Stimulated activated naive B cell treated with anti-CD40 and anti-IgM and Interleukin-4, amounts not matched to agents 10 μg/mL and 1 μg/mL and 100 μg/mL, for 72 hours (primary cell): ENCODE data around the gene HS2ST1.

Source experiments
- ATAC-seq, 2 donors: fragments of 150-1000 bp; cut with Tn5 transposase; replicated peaks; 2 replicates each; pipeline ENCODE4 v1.10.0; 2021; ENCODE audit warnings: moderate library complexity in 1 of 2
- DNase-seq: peaks from one replicate; pipeline ENCODE4 v3.0.0; 2021
- H3K27ac Mint-ChIP-seq: one replicate; pipeline ENCODE4 v1.8.0; 2022; ENCODE audit warnings: mild to moderate bottlenecking, mixed read lengths
- H3K27me3 Mint-ChIP-seq, 2 donors: one replicate each; pipeline ENCODE4 v1.8.0; 2022; ENCODE audit warnings: mixed read lengths in 2 of 2
- H3K36me3 Mint-ChIP-seq, 2 donors: one replicate each; pipeline ENCODE4 v1.8.0; 2022; ENCODE audit warnings: mixed read lengths in 2 of 2, mild to moderate bottlenecking in 1 of 2
- H3K4me1 Mint-ChIP-seq, 2 donors: one replicate each; pipeline ENCODE4 v1.8.0; 2022; ENCODE audit warnings: mixed read lengths in 2 of 2, mild to moderate bottlenecking in 1 of 2
- H3K4me3 Mint-ChIP-seq, 2 donors: one replicate each; pipeline ENCODE4 v1.8.0; 2022; ENCODE audit warnings: mild to moderate bottlenecking in 2 of 2, mixed read lengths in 2 of 2, moderate library complexity in 1 of 2
- H3K9me3 Mint-ChIP-seq, 2 donors: one replicate each; pipeline ENCODE4 v1.8.0; 2022; ENCODE audit warnings: mixed read lengths in 2 of 2, mild to moderate bottlenecking in 1 of 2

HS2ST1 gene

GRCh38 chr1:87115891-87116290, 201.5 kb downstream of the HS2ST1 start:
- ATAC-seq, result no peak
- no peak overlapping the region for H3K27ac Mint-ChIP-seq
- H3K36me3 Mint-ChIP-seq, result peaks cover 0 to 3% of the 10 kb centered on the region in 2 donors
- no peaks in the 10 kb centered on the region for H3K9me3 Mint-ChIP-seq
- DNase-seq, result no peak
- H3K4me3 Mint-ChIP-seq, result no peak overlapping the region
- H3K27me3 Mint-ChIP-seq, result no peaks in the 10 kb centered on the region
- no peaks in the 10 kb centered on the region for H3K4me1 Mint-ChIP-seq

- DNase-seq (no peak), ATAC-seq (no peak)
- peaks cover 0 to 2% of the 10 kb centered on the region in 2 donors for H3K4me1 Mint-ChIP-seq
- no peaks in the 10 kb centered on the region for H3K27me3 Mint-ChIP-seq
- H3K27ac Mint-ChIP-seq, result no peak overlapping the region
- H3K36me3 Mint-ChIP-seq, result peaks cover 0 to 3% of the 10 kb centered on the region in 2 donors
- no peak overlapping the region for H3K4me3 Mint-ChIP-seq
- no peaks in the 10 kb centered on the region for H3K9me3 Mint-ChIP-seq
Observed at GRCh38 chr1:87117761-87118368, 203.4 kb downstream of the HS2ST1 start.

GRCh38 chr1:87119541-87120140, 205.2 kb downstream of the HS2ST1 start:
- Mint-ChIP-seq H3K4me1 (peaks cover 0 to 2% of the 10 kb centered on the region in 2 donors), H3K27me3 (peaks cover 0 to 3% of the 10 kb centered on the region in 2 donors), H3K4me3 (no peak overlapping the region), H3K36me3 (peaks cover 0 to 3% of the 10 kb centered on the region in 2 donors), H3K9me3 (no peaks in the 10 kb centered on the region), H3K27ac (no peak overlapping the region)
- DNase-seq, result no peak
- no peak for ATAC-seq

- DNase-seq, result no peak
- Mint-ChIP-seq H3K9me3 (no peaks in the 10 kb centered on the region), H3K36me3 (peaks cover 0 to 3% of the 10 kb centered on the region in 2 donors)
Observed at GRCh38 chr1:87120779-87121178, 206.3 kb downstream of the HS2ST1 start.

GRCh38 chr1:87121711-87122163, 207.3 kb downstream of the HS2ST1 start:
- Mint-ChIP-seq H3K36me3 (peaks cover 0 to 3% of the 10 kb centered on the region in 2 donors), H3K27ac (no peak overlapping the region), H3K9me3 (no peaks in the 10 kb centered on the region), H3K4me1 (peaks cover 0 to 2% of the 10 kb centered on the region in 2 donors), H3K4me3 (no peak overlapping the region), H3K27me3 (peaks cover 0 to 3% of the 10 kb centered on the region in 2 donors)
- DNase-seq, result no peak
- ATAC-seq, result no peak

More at GRCh38 chr1:87120779-87121178, 206.3 kb downstream of the HS2ST1 start:
- Mint-ChIP-seq H3K27me3 (peaks cover 0 to 3% of the 10 kb centered on the region in 2 donors), H3K4me3 (no peak overlapping the region), H3K4me1 (peaks cover 0 to 2% of the 10 kb centered on the region in 2 donors), H3K27ac (no peak overlapping the region)
- ATAC-seq, result no peak

- no peak overlapping the region for H3K27ac Mint-ChIP-seq
- H3K4me1 Mint-ChIP-seq, result peaks cover 0 to 2% of the 10 kb centered on the region in 2 donors
- peaks cover 0 to 4% of the 10 kb centered on the region in 2 donors for H3K27me3 Mint-ChIP-seq
- no peak overlapping the region for H3K4me3 Mint-ChIP-seq
- no peak for DNase-seq
- H3K9me3 Mint-ChIP-seq, result no peaks in the 10 kb centered on the region
- H3K36me3 Mint-ChIP-seq, result peaks cover 0 to 3% of the 10 kb centered on the region in 2 donors
- ATAC-seq, result no peak
Observed at GRCh38 chr1:87122243-87122642, 207.8 kb downstream of the HS2ST1 start.

- Mint-ChIP-seq H3K27ac (no peak overlapping the region), H3K4me1 (peaks cover 0 to 2% of the 10 kb centered on the region in 2 donors), H3K4me3 (no peak overlapping the region), H3K9me3 (no peaks in the 10 kb centered on the region), H3K36me3 (peaks cover 0 to 3% of the 10 kb centered on the region in 2 donors), H3K27me3 (peaks cover 9 to 13% of the 10 kb centered on the region in 2 donors)
- ATAC-seq (no peak), DNase-seq (no peak)
Observed at GRCh38 chr1:87123610-87124009, 209.2 kb downstream of the HS2ST1 start.

- H3K4me3 Mint-ChIP-seq, result no peak overlapping the region
- peaks cover 28 to 36% of the 10 kb centered on the region in 2 donors for H3K27me3 Mint-ChIP-seq
- H3K9me3 Mint-ChIP-seq, result no peaks in the 10 kb centered on the region
- H3K27ac Mint-ChIP-seq, result no peak overlapping the region
- no peaks in the 10 kb centered on the region for H3K36me3 Mint-ChIP-seq
- peaks cover under 1 to 5% of the 10 kb centered on the region in 2 donors for H3K4me1 Mint-ChIP-seq
- ATAC-seq (no peak), DNase-seq (no peak)
Observed at GRCh38 chr1:87126886-87127505, 212.6 kb downstream of the HS2ST1 start.

GRCh38 chr1:87127581-87127980, 213.1 kb downstream of the HS2ST1 start:
- Mint-ChIP-seq H3K4me1 (peaks cover 2 to 11% of the 10 kb centered on the region in 2 donors), H3K36me3 (no peaks in the 10 kb centered on the region), H3K9me3 (no peaks in the 10 kb centered on the region), H3K4me3 (no peak overlapping the region), H3K27ac (no peak overlapping the region), H3K27me3 (peaks cover 31 to 41% of the 10 kb centered on the region in 2 donors)
- ATAC-seq (no peak), DNase-seq (no peak)

GRCh38 chr1:87129038-87129437, 214.6 kb downstream of the HS2ST1 start:
- H3K4me1 Mint-ChIP-seq, result peaks cover 6 to 15% of the 10 kb centered on the region in 2 donors
- peaks cover 37 to 53% of the 10 kb centered on the region in 2 donors for H3K27me3 Mint-ChIP-seq
- no peak for DNase-seq
- H3K9me3 Mint-ChIP-seq, result no peaks in the 10 kb centered on the region
- H3K4me3 Mint-ChIP-seq, result no peak overlapping the region
- H3K27ac Mint-ChIP-seq, result no peak overlapping the region
- ATAC-seq, result no peak
- no peaks in the 10 kb centered on the region for H3K36me3 Mint-ChIP-seq

GRCh38 chr1:87129606-87130005, 215.2 kb downstream of the HS2ST1 start:
- Mint-ChIP-seq H3K4me1 (peaks cover 6 to 15% of the 10 kb centered on the region in 2 donors), H3K36me3 (no peaks in the 10 kb centered on the region), H3K9me3 (no peaks in the 10 kb centered on the region), H3K27me3 (peaks cover 35 to 55% of the 10 kb centered on the region in 2 donors), H3K4me3 (no peak overlapping the region), H3K27ac (no peak overlapping the region)
- ATAC-seq (no peak), DNase-seq (no peak)

GRCh38 chr1:87130438-87130837, 216.0 kb downstream of the HS2ST1 start:
- no peaks in the 10 kb centered on the region for H3K36me3 Mint-ChIP-seq
- H3K4me3 Mint-ChIP-seq, result no peak overlapping the region
- no peaks in the 10 kb centered on the region for H3K9me3 Mint-ChIP-seq
- DNase-seq (no peak), ATAC-seq (no peak)
- no peak overlapping the region for H3K27ac Mint-ChIP-seq
- peaks cover 6 to 15% of the 10 kb centered on the region in 2 donors for H3K4me1 Mint-ChIP-seq
- H3K27me3 Mint-ChIP-seq, result peaks cover 35 to 55% of the 10 kb centered on the region in 2 donors

GRCh38 chr1:87131809-87132283, 217.4 kb downstream of the HS2ST1 start:
- H3K4me3 Mint-ChIP-seq, result peak overlapping the region; percentile 81 to 84
- no peaks in the 10 kb centered on the region for H3K36me3 Mint-ChIP-seq
- peaks cover 39 to 55% of the 10 kb centered on the region in 2 donors for H3K27me3 Mint-ChIP-seq
- DNase-seq (peak; percentile 63), ATAC-seq (peak; percentile 95 to 98)
- H3K4me1 Mint-ChIP-seq, result peaks cover 6 to 15% of the 10 kb centered on the region in 2 donors
- H3K27ac Mint-ChIP-seq, result peak overlapping the region; percentile 31
- no peaks in the 10 kb centered on the region for H3K9me3 Mint-ChIP-seq

GRCh38 chr1:87132284-87132870, 217.9 kb downstream of the HS2ST1 start:
- ATAC-seq (peak; percentile 51 to 56), DNase-seq (no peak)
- no peaks in the 10 kb centered on the region for H3K36me3 Mint-ChIP-seq
- H3K9me3 Mint-ChIP-seq, result no peaks in the 10 kb centered on the region
- peaks cover 6 to 15% of the 10 kb centered on the region in 2 donors for H3K4me1 Mint-ChIP-seq
- H3K4me3 Mint-ChIP-seq, result peak overlapping the region; percentile 81 to 84
- H3K27me3 Mint-ChIP-seq, result peaks cover 37 to 54% of the 10 kb centered on the region in 2 donors
- peak overlapping the region; percentile 59 for H3K27ac Mint-ChIP-seq
